OCI-LY3 (cell line): ENCODE data around the gene EHBP1L1.
A peak's percentile ranks its signal among the peaks of the same experiment; 100 is the strongest.

Source experiments
- H2AFZ ChIP-seq: fragments of 200-600, 300-600 bp; shearing (Covaris generic); 2 replicates; pipeline ENCODE4 v1.6.0; 2014; ENCODE audit warnings: antibody characterized with exemption, low read depth, low read length
- H3K27ac ChIP-seq: fragments of 200-600, 300-600 bp; sonication (generic); 2 replicates; pipeline ENCODE4 v1.5.1; 2014; ENCODE audit warnings: mild to moderate bottlenecking, low read length, moderate library complexity, mixed read lengths
- H3K27me3 ChIP-seq: fragments of 200-600, 300-600 bp; sonication (generic); 2 replicates; pipeline ENCODE4 v1.6.1; 2014; ENCODE audit warnings: low read depth, low read length, mixed read lengths
- H3K36me3 ChIP-seq: fragments of 200-600, 300-600 bp; sonication (generic); replicated peaks from 2 replicates; pipeline ENCODE3; 2014; ENCODE audit warnings: low read depth, low read length, mixed read lengths
- H3K4me1 ChIP-seq: fragments of 300-600, 200-600 bp; sonication (generic); 2 replicates; pipeline ENCODE4 v1.6.1; 2014; ENCODE audit warnings: low read length, mixed read lengths
- H3K4me2 ChIP-seq: fragments of 200-600, 300-600 bp; sonication (generic); 2 replicates; pipeline ENCODE4 v1.6.1; 2014; ENCODE audit warnings: low read length, mixed read lengths
- H3K4me3 ChIP-seq: fragments of 300-600, 200-600 bp; sonication (generic); 2 replicates; pipeline ENCODE4 v1.5.1; 2014; ENCODE audit warnings: antibody characterized with exemption, mild to moderate bottlenecking, low read length, moderate library complexity
- H3K79me2 ChIP-seq: fragments of 300-600, 200-600 bp; shearing (Covaris generic); 2 replicates; pipeline ENCODE4 v1.6.1; 2014; ENCODE audit warnings: mild to moderate bottlenecking, low read length, mixed read lengths
- H3K9ac ChIP-seq: fragments of 300-600, 200-600 bp; shearing (Covaris generic); 2 replicates; pipeline ENCODE4 v1.6.0; 2014; ENCODE audit warnings: mild to moderate bottlenecking, low read length, moderate library complexity
- H3K9me3 ChIP-seq: fragments of 200-600, 300-600 bp; shearing (Covaris generic); 2 replicates; pipeline ENCODE4 v1.6.1; 2014; ENCODE audit warnings: low read length, mixed read lengths; ENCODE audit not compliant: insufficient read depth
- H4K20me1 ChIP-seq: fragments of 200-600, 300-600 bp; sonication (generic); 2 replicates; pipeline ENCODE4 v1.6.1; 2016; ENCODE audit warnings: low read length, mixed read lengths; ENCODE audit not compliant: insufficient read depth
- CTCF ChIP-seq: fragments of 200-600, 300-600 bp; sonication (generic); IDR thresholded peaks from 2 replicates; pipeline ENCODE4 v1.5.1; 2014; ENCODE audit warnings: antibody characterized with exemption, low read length, low read depth
- EZH2phosphoT487 ChIP-seq: fragments of 200-600 bp; shearing (Covaris generic); IDR thresholded peaks from 2 replicates; pipeline ENCODE4 v1.6.1; 2018; ENCODE audit warnings: antibody characterized with exemption, mixed run types, low read depth

Gene EHBP1L1

GRCh38 chr11:65613091-65613928, 37.5 kb downstream of the EHBP1L1 start:
- H4K20me1 ChIP-seq = peaks cover 13% of the 10 kb centered on the region
- peak overlapping the region; percentile 92 for H3K9ac ChIP-seq
- no peak for TF ChIP-seq CTCF
- TF ChIP-seq EZH2phosphoT487 = no peak
- H3K36me3 ChIP-seq = peaks cover 23% of the 10 kb centered on the region
- H3K4me2 ChIP-seq = peak overlapping the region; percentile 62
- peak overlapping the region; percentile 76 for H3K27ac ChIP-seq
- peaks cover 72% of the 10 kb centered on the region for H3K79me2 ChIP-seq
- peaks cover 31% of the 10 kb centered on the region for H3K4me1 ChIP-seq
- H3K27me3 ChIP-seq = no peaks in the 10 kb centered on the region
- no peak overlapping the region for H2AFZ ChIP-seq
- H3K4me3 ChIP-seq = peak overlapping the region; percentile 79
- H3K9me3 ChIP-seq = no peaks in the 10 kb centered on the region

DNA sequence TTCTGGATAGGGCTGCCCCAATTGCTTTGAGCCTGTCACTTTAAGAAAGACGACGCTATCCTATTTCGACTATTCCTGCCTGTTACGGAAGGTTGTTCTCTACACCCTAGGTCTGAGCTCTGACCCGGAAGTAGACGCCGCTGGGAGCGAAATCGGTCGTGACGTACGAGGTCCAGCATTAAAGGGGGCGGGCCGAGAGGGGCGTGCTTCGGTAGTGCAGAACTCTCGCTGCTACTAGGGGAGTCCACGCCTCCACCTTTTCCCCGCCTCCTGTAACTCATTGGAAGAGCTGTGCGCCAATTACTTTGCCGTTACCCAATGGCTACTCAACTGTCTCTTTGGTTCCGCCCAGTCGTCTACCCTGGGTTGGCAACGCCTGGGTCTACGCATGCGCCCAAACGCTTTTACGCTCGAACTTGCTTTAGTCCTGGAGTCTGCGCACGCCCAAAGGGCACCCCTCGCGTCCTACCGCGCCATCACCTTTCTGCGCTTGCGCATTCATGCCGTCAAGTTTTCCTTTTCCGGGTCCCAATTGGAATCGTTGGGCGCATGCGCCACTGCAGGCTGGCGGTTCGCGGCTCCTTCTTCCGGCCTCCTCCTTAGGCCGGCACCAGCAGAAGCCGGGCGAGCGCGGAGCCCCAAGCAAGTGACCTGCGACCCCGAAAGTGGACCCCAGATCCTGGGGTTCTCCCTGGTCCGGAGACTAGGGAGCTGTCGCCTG, 39.5 kb downstream of the EHBP1L1 start, which contains the start of gene PCNX3:
Gene PCNX3, plus strand, starts transcription at position 548 of the 721 bp plus-strand sequence. CDS start 536 bp downstream, outside the sequence.
- H4K20me1 ChIP-seq = peaks cover 9% of the 10 kb centered on the region; the same call in 1 of the 2 replicates
- H3K27me3 ChIP-seq = no peaks in the 10 kb centered on the region
- H3K36me3 ChIP-seq = peaks cover 33% of the 10 kb centered on the region
- peak within 1 kb of the TSS; percentile 79 for H3K4me3 ChIP-seq
- peak within 1 kb of the TSS; percentile 100 for H3K4me2 ChIP-seq
- H3K4me1 ChIP-seq = peaks cover 31% of the 10 kb centered on the region
- no peak within 1 kb of the TSS for H2AFZ ChIP-seq
- H3K9ac ChIP-seq = peak within 1 kb of the TSS; percentile 92
- peak within 1 kb of the TSS; percentile 76 for H3K27ac ChIP-seq
- no peaks in the 10 kb centered on the region for H3K9me3 ChIP-seq
- TF ChIP-seq CTCF = no peak
- TF ChIP-seq EZH2phosphoT487 = no peak
- H3K79me2 ChIP-seq = peaks cover 76% of the 10 kb centered on the region

DNA sequence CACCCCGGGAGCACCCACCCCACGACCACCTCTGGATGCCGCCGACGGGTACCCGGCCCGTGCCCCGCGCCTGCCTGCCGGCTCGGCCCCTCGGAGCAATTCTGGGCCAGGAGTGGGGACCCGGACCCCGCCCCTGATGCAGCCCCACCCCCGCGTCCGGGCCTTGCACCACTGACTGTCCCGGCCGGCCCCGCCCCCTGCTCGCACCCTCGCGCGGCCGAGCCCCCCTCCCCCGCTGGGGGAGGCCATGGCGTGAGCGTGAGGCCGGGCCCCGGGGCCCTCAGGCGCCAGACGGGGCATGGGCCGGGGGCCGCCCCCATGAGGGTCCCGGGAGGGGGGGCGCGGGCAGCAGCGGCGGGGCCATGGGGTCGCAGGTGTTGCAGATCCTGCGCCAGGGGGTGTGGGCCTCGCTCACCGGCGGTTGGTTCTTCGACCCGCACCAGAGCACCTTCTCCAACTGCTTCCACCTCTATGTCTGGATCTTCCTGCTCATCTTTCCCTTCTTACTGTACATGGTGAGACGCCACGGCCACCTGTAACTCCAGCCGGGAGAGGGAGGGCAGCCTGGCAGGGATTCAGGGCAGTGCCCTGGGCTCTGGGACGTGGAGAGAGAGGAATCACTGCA, 40.2 kb downstream of the EHBP1L1 start:
- H3K9me3 ChIP-seq = no peaks in the 10 kb centered on the region
- H2AFZ ChIP-seq = no peak overlapping the region
- H3K9ac ChIP-seq = peak overlapping the region; percentile 82
- H3K4me1 ChIP-seq = peaks cover 31% of the 10 kb centered on the region
- peak overlapping the region; percentile 76 for H3K27ac ChIP-seq
- peaks cover 70% of the 10 kb centered on the region for H3K79me2 ChIP-seq
- H4K20me1 ChIP-seq = peaks cover 9% of the 10 kb centered on the region; the same call in 1 of the 2 replicates
- H3K36me3 ChIP-seq = peaks cover 34% of the 10 kb centered on the region
- TF ChIP-seq EZH2phosphoT487 = no peak
- TF ChIP-seq CTCF = no peak
- peak overlapping the region; percentile 79 for H3K4me3 ChIP-seq
- H3K4me2 ChIP-seq = peak overlapping the region; percentile 100
- H3K27me3 ChIP-seq = no peaks in the 10 kb centered on the region
